A549 (cell line): ENCODE results near the gene VTA1. TPM values are rescaled to one million over a fixed set of nuclear protein-coding genes. Genes with fewer than 3 reads are reported as not detected.

Source experiments
- ATAC-seq, 2 experiments: fragments of 200-7000 bp in 1 of 2; fragments of >200 bp in 1 of 2; cut with Nextera tagmentation in 1 of 2; cut with Tn5 transposase in 1 of 2; 3 replicates each; pipeline versions ENCODE4 v1.8.0 to v1.9.1; 2018 to 2020; ENCODE audit warnings: mild to moderate bottlenecking in 1 of 2, moderate library complexity in 1 of 2
- CTCF ChIA-PET: fragments of 300-600 bp; sonication (Branson Sonifier 250); formaldehyde crosslinking; extraction: SDS; loops from one replicate; lab custom pipeline; 2021; ENCODE audit warnings: antibody characterized with exemption, inconsistent platforms; lab: Yijun Ruan, JAX
- POLR2A ChIA-PET: fragments of 350-600 bp; formaldehyde crosslinking; extraction: SDS; loops from one replicate; lab custom pipeline; 2021; ENCODE audit warnings: antibody characterized with exemption, inconsistent platforms; lab: Yijun Ruan, JAX
- DNase-seq, 2 experiments: peaks; one replicate each; pipeline versions ENCODE4 v3.0.0 to v3.0.0-alpha.2; 2011 to 2016; ENCODE audit warnings: low read depth in 1 of 2, low spot score in 1 of 2
- FAIRE-seq: peaks from 2 replicates; lab custom pipeline; 2011; peaks lifted over from hg19 to GRCh38; lab: Jason Lieb, UNC
- H3K27ac ChIP-seq, 2 experiments: fragments of >200 bp; sonication (Bioruptor Twin); formaldehyde crosslinking; 3 replicates each; pipeline ENCODE4 v1.5.1; 2016 to 2017
- H3K4me1 ChIP-seq: fragments of >200 bp; sonication (Bioruptor Twin); formaldehyde crosslinking; 3 replicates; pipeline ENCODE4 v1.6.1; 2016
- H3K4me2 ChIP-seq: fragments of >200 bp; sonication (Bioruptor Twin); formaldehyde crosslinking; 3 replicates; pipeline ENCODE4 v1.6.1; 2016
- H3K4me3 ChIP-seq: fragments of >200 bp; sonication (Bioruptor Twin); formaldehyde crosslinking; 3 replicates; pipeline ENCODE4 v1.5.1; 2016
- H3K9me3 ChIP-seq: fragments of >200 bp; sonication (Bioruptor Twin); formaldehyde crosslinking; 3 replicates; pipeline ENCODE4 v1.6.1; 2016
- BHLHE40 ChIP-seq: IDR thresholded peaks from 2 replicates; pipeline ENCODE4 v1.6.1; 2012; ENCODE audit warnings: low read depth, low read length, inconsistent platforms
- CEBPB ChIP-seq, 2 experiments: fragments of >200 bp in 1 of 2; sonication (Bioruptor Twin) in 1 of 2; formaldehyde crosslinking in 1 of 2; IDR thresholded peaks; 2 replicates each; pipeline ENCODE4 v1.6.1; 2012 to 2016
- CHD2 ChIP-seq: fragments of 150-350 bp; IDR thresholded peaks from 2 replicates; pipeline ENCODE4 v1.6.1; 2014; ENCODE audit warnings: low read length; ENCODE audit not compliant: partially characterized antibody
- CHD4 ChIP-seq: fragments of 200-600 bp; sonication (generic); IDR thresholded peaks from 2 replicates; pipeline ENCODE4 v1.6.1; 2016; ENCODE audit warnings: antibody characterized with exemption, mild to moderate bottlenecking, borderline replicate concordance
- CTCF ChIP-seq: fragments of >200 bp; sonication (Bioruptor Twin); formaldehyde crosslinking; IDR thresholded peaks from 3 replicates; pipeline ENCODE4 v1.5.1; 2016
- EHF ChIP-seq: fragments of 250-450 bp; sonication (Bioruptor Pico); IDR thresholded peaks from 2 replicates; pipeline ENCODE4 v1.5.0; 2020; ENCODE audit warnings: mild to moderate bottlenecking
- EHMT2 ChIP-seq: fragments of 200-600 bp; sonication (generic); IDR thresholded peaks from 2 replicates; pipeline ENCODE4 v1.6.1; 2016; ENCODE audit warnings: antibody characterized with exemption, low read depth, mild to moderate bottlenecking, moderate library complexity
- FOXS1 ChIP-seq: fragments of 250-450 bp; sonication (Bioruptor Pico); IDR thresholded peaks from 2 replicates; pipeline ENCODE4 v1.5.0; 2020; ENCODE audit warnings: mild to moderate bottlenecking, moderate library complexity
- GATA3 ChIP-seq: IDR thresholded peaks from 2 replicates; pipeline ENCODE4 v1.6.1; 2012; ENCODE audit warnings: borderline replicate concordance
- HDAC2 ChIP-seq: fragments of 200-600 bp; sonication (generic); IDR thresholded peaks from 2 replicates; pipeline ENCODE4 v1.6.1; 2016
- HMGXB4 ChIP-seq: fragments of 250-450 bp; sonication (Bioruptor Pico); IDR thresholded peaks from 2 replicates; pipeline ENCODE4 v1.5.0; 2021; ENCODE audit warnings: mild to moderate bottlenecking, moderate library complexity, borderline replicate concordance
- HOXA7 ChIP-seq: fragments of 250-450 bp; sonication (Bioruptor Pico); IDR thresholded peaks from 2 replicates; pipeline ENCODE4 v1.5.0; 2020; ENCODE audit warnings: mild to moderate bottlenecking, moderate library complexity
- HOXB13 ChIP-seq: fragments of 250-450 bp; sonication (Bioruptor Pico); IDR thresholded peaks from 2 replicates; pipeline ENCODE4 v1.5.0; 2020; ENCODE audit warnings: low read depth, mild to moderate bottlenecking, moderate library complexity
- JUN ChIP-seq, 2 experiments: fragments of >200 bp; sonication (Bioruptor Twin); formaldehyde crosslinking; IDR thresholded peaks; 2 replicates in 1 of 2; 3 replicates in 1 of 2; pipeline ENCODE4 v1.6.1; 2016 to 2017
- JUNB ChIP-seq: fragments of >200 bp; sonication (Bioruptor Twin); formaldehyde crosslinking; IDR thresholded peaks from 2 replicates; pipeline ENCODE4 v1.6.1; 2016
- KDM1A ChIP-seq: fragments of 200-600 bp; sonication (generic); IDR thresholded peaks from 2 replicates; pipeline ENCODE4 v1.6.1; 2016; ENCODE audit warnings: low read depth, mild to moderate bottlenecking
- KDM5A ChIP-seq: fragments of 200-600 bp; sonication (generic); IDR thresholded peaks from 2 replicates; pipeline ENCODE4 v1.6.1; 2016; ENCODE audit warnings: antibody characterized with exemption, mild to moderate bottlenecking
- MYC ChIP-seq: IDR thresholded peaks from 2 replicates; pipeline ENCODE4 v1.6.1; 2012; ENCODE audit warnings: mild to moderate bottlenecking, inconsistent platforms, low read length, improper control_type of control experiment, borderline replicate concordance
- NFE2L2 ChIP-seq: fragments of 150-350 bp; conservative IDR thresholded peaks from 2 replicates; pipeline ENCODE4 v1.6.1; 2014; ENCODE audit warnings: low read length
- PHF8 ChIP-seq: fragments of 200-600 bp; sonication (generic); IDR thresholded peaks from 2 replicates; pipeline ENCODE4 v1.6.1; 2016; ENCODE audit warnings: low read depth, mild to moderate bottlenecking, antibody characterized with exemption, moderate library complexity, borderline replicate concordance
- POLR2A ChIP-seq: IDR thresholded peaks from 2 replicates; pipeline ENCODE4 v1.6.1; 2012; ENCODE audit warnings: mild to moderate bottlenecking, low read length
- POLR2AphosphoS2 ChIP-seq: conservative IDR thresholded peaks from 2 replicates; pipeline ENCODE4 v1.6.1; 2012; ENCODE audit warnings: low read length, improper control_type of control experiment, inconsistent platforms
- RAD21 ChIP-seq, 2 experiments: fragments of >200 bp in 1 of 2; sonication (Bioruptor Twin) in 1 of 2; formaldehyde crosslinking in 1 of 2; IDR thresholded peaks in 1 of 2; conservative IDR thresholded peaks in 1 of 2; 2 replicates in 1 of 2; 3 replicates in 1 of 2; pipeline ENCODE4 v1.6.1; 2012 to 2018; ENCODE audit warnings: inconsistent platforms in 1 of 2
- RNF2 ChIP-seq: fragments of 200-600 bp; sonication (generic); IDR thresholded peaks from 2 replicates; pipeline ENCODE4 v1.6.1; 2016; ENCODE audit warnings: low read depth, mild to moderate bottlenecking, antibody characterized with exemption, moderate library complexity, borderline replicate concordance
- SREBF2 ChIP-seq: fragments of 450-650 bp; IDR thresholded peaks from 2 replicates; pipeline ENCODE4 v1.6.1; 2014; ENCODE audit warnings: mild to moderate bottlenecking, moderate library complexity
- TFCP2L1 ChIP-seq: fragments of 250-450 bp; sonication (Bioruptor Pico); IDR thresholded peaks from 2 replicates; pipeline ENCODE4 v1.5.0; 2021; ENCODE audit warnings: mild to moderate bottlenecking
- ZC3H11A ChIP-seq: fragments of 450-650 bp; IDR thresholded peaks from 2 replicates; pipeline ENCODE4 v1.6.1; 2014; ENCODE audit warnings: antibody characterized with exemption, mild to moderate bottlenecking
- ZFP36 ChIP-seq: fragments of 450-650 bp; IDR thresholded peaks from 2 replicates; pipeline ENCODE4 v1.6.1; 2014; ENCODE audit warnings: borderline replicate concordance; ENCODE audit not compliant: partially characterized antibody
- ZNF302 ChIP-seq: fragments of 250-450 bp; sonication (Bioruptor Pico); IDR thresholded peaks from 2 replicates; pipeline ENCODE4 v1.9.0; 2021; ENCODE audit warnings: inconsistent platforms, mild to moderate bottlenecking, moderate library complexity
- WGBS: methylation state at CpG from one replicate; pipeline ENCODE4 v1.1.6; 2017; ENCODE audit errors: missing lambda C conversion rate; 5-methylcytosine and 5-hydroxymethylcytosine counted together
- polyA plus RNA-seq, 4 experiments: library from polyadenylated mRNA; depleted of rRNA in 3 of 4; stranded (reverse); fragments of >200 nt; fragmentation: RNase III in 1 of 4; extraction: RNeasy Plus Mini Kit Qiagen cat#74134 plus additional on column Dnase treatment in 1 of 4; gene quantifications; 2 replicates in 3 of 4; 3 replicates in 1 of 4; pipeline ENCODE4 v1.2.3, GENCODE V29; 2011 to 2017
- TF ChIP-seq, protein P1 (sequence below): fragments of 250-450 bp; sonication (Bioruptor Pico); IDR thresholded peaks from 2 replicates; pipeline ENCODE4 v1.5.0; 2020; ENCODE audit warnings: low read depth, mild to moderate bottlenecking, moderate library complexity
- TF ChIP-seq, protein P2 (sequence below): fragments of >200 bp; sonication (Bioruptor Twin); formaldehyde crosslinking; IDR thresholded peaks from 2 replicates; pipeline ENCODE4 v1.6.1; 2016

Gene VTA1
- polyA plus RNA-seq, 2 of the 4 experiments (the other 2 are of a cell fraction), result 44.3 to 88.0 TPM

- DNase-seq (no peak), ATAC-seq (no peak), FAIRE-seq (no peak)
- ChIA-PET POLR2A (no interaction called here), CTCF (no interaction called here)
- Histone ChIP-seq H3K4me2 (no peak overlapping the region), H3K4me3 (no peak overlapping the region), H3K9me3 (no peaks in the 10 kb centered on the region), H3K27ac (no peak overlapping the region), H3K4me1 (no peaks in the 10 kb centered on the region)
- no peak for TF ChIP-seq CTCF
- no peak for TF ChIP-seq KDM1A
- TF ChIP-seq HOXA7, result no peak
- no peak for TF ChIP-seq JUNB
- no peak for TF ChIP-seq SREBF2
- TF ChIP-seq POLR2A, result no peak
- TF ChIP-seq RNF2, result no peak
- no peak for TF ChIP-seq RAD21 (conservative IDR thresholded peaks at IDR 0.05 in 1 of 2, IDR thresholded peaks at IDR 0.05 in 1 of 2)
- TF ChIP-seq, protein P1, sequence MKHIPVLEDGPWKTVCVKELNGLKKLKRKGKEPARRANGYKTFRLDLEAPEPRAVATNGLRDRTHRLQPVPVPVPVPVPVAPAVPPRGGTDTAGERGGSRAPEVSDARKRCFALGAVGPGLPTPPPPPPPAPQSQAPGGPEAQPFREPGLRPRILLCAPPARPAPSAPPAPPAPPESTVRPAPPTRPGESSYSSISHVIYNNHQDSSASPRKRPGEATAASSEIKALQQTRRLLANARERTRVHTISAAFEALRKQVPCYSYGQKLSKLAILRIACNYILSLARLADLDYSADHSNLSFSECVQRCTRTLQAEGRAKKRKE (CRISPR knock-in tag), result no peak
- no peak for TF ChIP-seq HOXB13 (CRISPR knock-in tag)
- TF ChIP-seq TFCP2L1 (CRISPR knock-in tag), result no peak
- no peak for TF ChIP-seq MYC
- no peak for TF ChIP-seq EHF (CRISPR knock-in tag)
- TF ChIP-seq POLR2AphosphoS2, result no peak
- TF ChIP-seq CHD2, result no peak
- TF ChIP-seq JUN (IDR thresholded peaks at IDR 0.05), result no peak
- no peak for TF ChIP-seq GATA3
- TF ChIP-seq ZFP36, result no peak
- 65% methylated on average over 4 of the region's 4 CpGs for WGBS
These were observed 95.2 kb downstream of the VTA1 start for GRCh38 chr6:142242269-142242668.

DNA sequence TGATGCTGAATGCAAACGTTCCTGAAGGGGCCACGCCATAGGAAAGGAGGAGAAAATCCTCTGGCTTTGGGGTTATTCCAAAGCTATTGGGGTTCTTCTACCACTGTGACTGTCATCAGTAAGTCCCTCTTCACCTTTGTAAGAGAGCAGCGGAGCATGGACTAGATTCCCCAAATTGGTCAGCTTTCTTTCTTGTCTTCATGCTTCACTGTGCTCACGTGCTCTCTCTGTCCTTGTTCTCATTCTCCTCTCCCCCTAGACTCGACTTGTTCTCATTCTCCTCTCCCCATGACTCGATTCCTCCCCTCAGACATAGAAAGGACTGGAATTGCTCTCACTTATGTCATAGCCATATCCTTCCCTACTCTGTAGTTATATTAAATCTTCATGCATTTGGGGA, 99.9 kb downstream of the VTA1 start:
- no peak overlapping the region for H3K4me2 ChIP-seq
- no peaks in the 10 kb centered on the region for H3K4me1 ChIP-seq
- H3K4me3 ChIP-seq, result no peak overlapping the region
- WGBS, result 65% methylated on average over 6 of the region's 6 CpGs
- no peak overlapping the region for H3K27ac ChIP-seq
- DNase-seq, result no peak
- TF ChIP-seq KDM5A, result no peak
- TF ChIP-seq, protein P1 (CRISPR knock-in tag), result no peak
- no peak for TF ChIP-seq HOXB13 (CRISPR knock-in tag)
- TF ChIP-seq EHMT2, result no peak
- TF ChIP-seq CHD4, result no peak
- no peak for TF ChIP-seq ZC3H11A
- no peak for TF ChIP-seq HDAC2
- no peak for TF ChIP-seq ZFP36
- no peak for TF ChIP-seq CEBPB (IDR thresholded peaks at IDR 0.05)
- TF ChIP-seq, protein P2, sequence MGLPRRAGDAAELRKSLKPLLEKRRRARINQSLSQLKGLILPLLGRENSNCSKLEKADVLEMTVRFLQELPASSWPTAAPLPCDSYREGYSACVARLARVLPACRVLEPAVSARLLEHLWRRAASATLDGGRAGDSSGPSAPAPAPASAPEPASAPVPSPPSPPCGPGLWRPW, result no peak
- no peak for TF ChIP-seq KDM1A
- no peak for TF ChIP-seq BHLHE40
- TF ChIP-seq ZNF302 (CRISPR knock-in tag), result no peak
- TF ChIP-seq PHF8, result no peak
- no peak for TF ChIP-seq FOXS1
- TF ChIP-seq HMGXB4 (CRISPR knock-in tag), result no peak
- no peak for TF ChIP-seq EHF (CRISPR knock-in tag)
- no peak for TF ChIP-seq TFCP2L1 (CRISPR knock-in tag)
- no peak for TF ChIP-seq NFE2L2
- TF ChIP-seq, all 56 proteins: peak for 0
- FAIRE-seq (no peak), ATAC-seq (no peak)
- H3K9me3 ChIP-seq, result no peaks in the 10 kb centered on the region
- ChIA-PET CTCF (no interaction called here), POLR2A (no interaction called here)
